Loucy (cell line): ENCODE measurements around the gene ROBO2.

Experiments
- H2AFZ ChIP-seq: fragments of 200-600 bp; sonication (generic); 2 replicates; pipeline ENCODE4 v1.6.0; 2016; ENCODE audit warnings: antibody characterized with exemption, mild to moderate bottlenecking, low read length, moderate library complexity
- H3F3A ChIP-seq: fragments of 200-600 bp; 2 replicates; pipeline ENCODE4 v1.6.0; 2016; ENCODE audit warnings: antibody characterized with exemption, low read depth, mild to moderate bottlenecking
- H3K27me3 ChIP-seq: fragments of 200-600 bp; sonication (generic); 2 replicates; pipeline ENCODE4 v1.6.1; 2014; ENCODE audit warnings: low read length, mild to moderate bottlenecking; ENCODE audit not compliant: insufficient read depth, poor library complexity, severe bottlenecking
- H3K36me3 ChIP-seq: fragments of 200-600 bp; sonication (generic); 2 replicates; pipeline ENCODE4 v1.6.1; 2016; ENCODE audit warnings: low read length; ENCODE audit not compliant: insufficient read depth
- H3K4me1 ChIP-seq: fragments of 200-600 bp; sonication (generic); 2 replicates; pipeline ENCODE4 v1.5.1; 2014; ENCODE audit warnings: low read length, mild to moderate bottlenecking; ENCODE audit not compliant: insufficient read depth, poor library complexity, severe bottlenecking
- H3K4me2 ChIP-seq: fragments of 200-600 bp; sonication (generic); 2 replicates; pipeline ENCODE4 v1.6.0; 2014; ENCODE audit warnings: antibody characterized with exemption, low read length, low read depth, mild to moderate bottlenecking; ENCODE audit not compliant: poor library complexity, severe bottlenecking
- H3K4me3 ChIP-seq: fragments of 200-600 bp; sonication (generic); 2 replicates; pipeline ENCODE4 v1.5.1; 2014; ENCODE audit warnings: low read length, mild to moderate bottlenecking, mixed read lengths; ENCODE audit not compliant: poor library complexity, severe bottlenecking
- H3K79me2 ChIP-seq: fragments of 200-600 bp; sonication (generic); 2 replicates; pipeline ENCODE4 v1.6.1; 2014; ENCODE audit warnings: low read length; ENCODE audit not compliant: insufficient read depth
- H3K9ac ChIP-seq: fragments of 200-600 bp; sonication (generic); 2 replicates; pipeline ENCODE4 v1.6.0; 2014; ENCODE audit warnings: mild to moderate bottlenecking, low read depth, low read length, moderate library complexity; ENCODE audit not compliant: poor library complexity, severe bottlenecking
- H3K9me2 ChIP-seq: fragments of 200-600 bp; sonication (generic); replicated peaks from 2 replicates; pipeline ENCODE4 v1.6.1; 2016; ENCODE audit warnings: low read depth, low read length, mixed read lengths
- H3K9me3 ChIP-seq: fragments of 200-600 bp; sonication (generic); 2 replicates; pipeline ENCODE4 v1.6.1; 2014; ENCODE audit warnings: mild to moderate bottlenecking, antibody characterized with exemption, low read length, low read depth; ENCODE audit not compliant: insufficient read depth
- H4K20me1 ChIP-seq: fragments of 200-600 bp; sonication (generic); 2 replicates; pipeline ENCODE4 v1.6.0; 2014; ENCODE audit warnings: antibody characterized with exemption, low read length, mild to moderate bottlenecking; ENCODE audit not compliant: insufficient read depth, poor library complexity, severe bottlenecking
- CTCF ChIP-seq: fragments of 200-600 bp; sonication (generic); conservative IDR thresholded peaks from 2 replicates; pipeline ENCODE4 v1.5.1; 2014; ENCODE audit warnings: mild to moderate bottlenecking, antibody characterized with exemption, low read length
- EZH2phosphoT487 ChIP-seq: fragments of 200-600 bp; IDR thresholded peaks from 2 replicates; pipeline ENCODE4 v1.6.1; 2018; ENCODE audit warnings: antibody characterized with exemption, mild to moderate bottlenecking, moderate library complexity, borderline replicate concordance

ROBO2 gene

GRCh38 chr3:77189684-77190083 is 149.8 kb downstream of the ROBO2 start:
- H3K4me1 ChIP-seq: no peaks in the 10 kb centered on the region
- no peak for TF ChIP-seq EZH2phosphoT487
- no peaks in the 10 kb centered on the region for H3K27me3 ChIP-seq
- no peaks in the 10 kb centered on the region for H3F3A ChIP-seq
- no peak overlapping the region for H3K4me2 ChIP-seq
- H4K20me1 ChIP-seq: no peaks in the 10 kb centered on the region
- H3K9me2 ChIP-seq: no peaks in the 10 kb centered on the region
- no peaks in the 10 kb centered on the region for H3K9me3 ChIP-seq
- H2AFZ ChIP-seq: no peak overlapping the region
- H3K36me3 ChIP-seq: no peaks in the 10 kb centered on the region
- no peak overlapping the region for H3K9ac ChIP-seq
- H3K79me2 ChIP-seq: no peaks in the 10 kb centered on the region
- H3K4me3 ChIP-seq: no peak overlapping the region

DNA sequence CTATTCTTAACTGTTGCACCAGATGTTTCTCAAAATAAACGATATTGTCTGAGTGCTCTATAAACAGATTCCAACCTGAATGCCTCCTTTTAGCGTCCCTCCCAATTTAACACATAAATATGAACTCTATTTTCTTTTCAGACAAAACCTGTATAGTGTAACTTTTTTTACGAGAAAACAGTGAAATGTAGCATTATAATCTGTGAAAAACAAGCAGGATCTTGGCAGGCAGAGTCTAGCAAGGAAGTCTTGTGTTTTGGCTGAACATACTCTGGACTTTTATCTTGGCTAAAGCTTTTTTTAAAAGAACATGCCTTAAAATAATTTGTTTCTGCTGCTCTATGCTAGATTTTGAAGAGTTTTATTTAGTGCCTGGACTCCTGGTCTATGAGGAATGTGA is 150.5 kb downstream of the ROBO2 start:
- Histone ChIP-seq H3K9ac (no peak overlapping the region), H2AFZ (no peak overlapping the region), H3K79me2 (no peaks in the 10 kb centered on the region), H3K4me2 (no peak overlapping the region), H3K9me2 (no peaks in the 10 kb centered on the region), H4K20me1 (no peaks in the 10 kb centered on the region), H3K4me1 (no peaks in the 10 kb centered on the region), H3K27me3 (no peaks in the 10 kb centered on the region), H3F3A (no peaks in the 10 kb centered on the region), H3K4me3 (no peak overlapping the region), H3K36me3 (no peaks in the 10 kb centered on the region), H3K9me3 (no peaks in the 10 kb centered on the region)
- TF ChIP-seq EZH2phosphoT487: no peak

- H3K4me2 ChIP-seq: no peak overlapping the region
- TF ChIP-seq CTCF (no peak), EZH2phosphoT487 (no peak)
- H3K79me2 ChIP-seq: no peaks in the 10 kb centered on the region
- no peak overlapping the region for H3K9ac ChIP-seq
- H2AFZ ChIP-seq: no peak overlapping the region
- no peaks in the 10 kb centered on the region for H3K4me1 ChIP-seq
- no peaks in the 10 kb centered on the region for H3K9me3 ChIP-seq
- H4K20me1 ChIP-seq: no peaks in the 10 kb centered on the region
- H3K9me2 ChIP-seq: no peaks in the 10 kb centered on the region
- H3K36me3 ChIP-seq: no peaks in the 10 kb centered on the region
- no peaks in the 10 kb centered on the region for H3F3A ChIP-seq
- H3K4me3 ChIP-seq: no peak overlapping the region
- H3K27me3 ChIP-seq: no peaks in the 10 kb centered on the region
Measured at GRCh38 chr3:77191014-77191413, 151.1 kb downstream of the ROBO2 start.

DNA sequence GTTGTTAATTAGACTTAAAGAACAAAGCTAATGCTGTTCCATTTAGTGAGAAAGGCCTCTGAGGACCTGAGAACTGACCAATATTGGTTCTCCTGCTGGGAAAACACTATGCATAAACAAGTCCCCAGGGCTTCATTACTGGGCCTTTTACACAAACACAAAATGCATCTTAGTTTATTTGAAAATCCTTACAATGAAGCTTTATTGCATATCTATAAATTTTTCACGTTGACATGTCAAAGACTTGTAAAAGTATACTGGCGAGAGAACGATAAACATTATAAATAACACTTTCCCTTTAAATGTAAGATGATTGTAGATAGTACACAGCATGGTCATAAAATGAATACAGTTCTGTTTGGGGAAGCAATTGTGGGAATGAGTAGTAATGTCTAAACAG is 151.7 kb downstream of the ROBO2 start:
- no peak for TF ChIP-seq EZH2phosphoT487
- no peak for TF ChIP-seq CTCF
- Histone ChIP-seq H3K27me3 (no peaks in the 10 kb centered on the region), H4K20me1 (no peaks in the 10 kb centered on the region), H3K9me3 (no peaks in the 10 kb centered on the region), H3K4me3 (no peak overlapping the region), H3K79me2 (no peaks in the 10 kb centered on the region), H3K4me2 (no peak overlapping the region), H3F3A (no peaks in the 10 kb centered on the region), H3K36me3 (no peaks in the 10 kb centered on the region), H3K4me1 (no peaks in the 10 kb centered on the region), H3K9me2 (no peaks in the 10 kb centered on the region), H3K9ac (no peak overlapping the region), H2AFZ (no peak overlapping the region)
